WERI-Rb-1 (cell line): ENCODE data around the gene SPTBN2.

Experiments used
- DNase-seq: peaks from one replicate; pipeline ENCODE4 v3.0.0-alpha.2; 2020
- H3K27ac ChIP-seq: fragments of 250-450 bp; sonication (Bioruptor Pico); 2 replicates; pipeline ENCODE4 v1.5.1; 2020; ENCODE audit warnings: mild to moderate bottlenecking, moderate library complexity
- H3K27me3 ChIP-seq: fragments of 250-450 bp; sonication (Bioruptor Pico); 2 replicates; pipeline ENCODE4 v1.5.1; 2021; ENCODE audit warnings: mild to moderate bottlenecking, low read depth, moderate library complexity; ENCODE audit not compliant: insufficient read depth, severe bottlenecking
- H3K36me3 ChIP-seq: fragments of 250-450 bp; sonication (Bioruptor Pico); 2 replicates; pipeline ENCODE4 v1.5.1; 2020; ENCODE audit warnings: mild to moderate bottlenecking, moderate library complexity
- H3K4me3 ChIP-seq: 2 replicates; pipeline ENCODE4 v1.5.1; 2011; ENCODE audit warnings: low read depth, mild to moderate bottlenecking, control low read depth, low read length
- H3K9me3 ChIP-seq: fragments of 250-450 bp; sonication (Bioruptor Pico); 2 replicates; pipeline ENCODE4 v1.5.1; 2021; ENCODE audit warnings: mild to moderate bottlenecking, moderate library complexity; ENCODE audit not compliant: severe bottlenecking
- CTCF ChIP-seq: IDR thresholded peaks from 2 replicates; pipeline ENCODE4 v1.5.1; 2011; ENCODE audit warnings: low read depth, mild to moderate bottlenecking, control low read depth, inconsistent platforms, low read length

The SPTBN2 gene

GRCh38 chr11:66721939-66722338 lies 7.1 kb downstream of the SPTBN2 start:
- no peak overlapping the region for H3K27ac ChIP-seq
- H3K4me3 ChIP-seq, result no peak overlapping the region
- no peak for DNase-seq
- H3K27me3 ChIP-seq, result no peaks in the 10 kb centered on the region
- TF ChIP-seq CTCF, result no peak
- H3K9me3 ChIP-seq, result no peaks in the 10 kb centered on the region
- H3K36me3 ChIP-seq, result peaks cover 47% of the 10 kb centered on the region

GRCh38 chr11:66720899-66721470 lies 8.0 kb downstream of the SPTBN2 start:
- H3K4me3 ChIP-seq, result no peak overlapping the region
- H3K27me3 ChIP-seq, result no peaks in the 10 kb centered on the region
- no peaks in the 10 kb centered on the region for H3K9me3 ChIP-seq
- H3K36me3 ChIP-seq, result peaks cover 50% of the 10 kb centered on the region
- no peak overlapping the region for H3K27ac ChIP-seq
- TF ChIP-seq CTCF, result no peak
- no peak for DNase-seq

- no peaks in the 10 kb centered on the region for H3K9me3 ChIP-seq
- DNase-seq, result no peak
- no peaks in the 10 kb centered on the region for H3K27me3 ChIP-seq
- no peak for TF ChIP-seq CTCF
- H3K4me3 ChIP-seq, result no peak overlapping the region
- H3K36me3 ChIP-seq, result peaks cover 55% of the 10 kb centered on the region
- H3K27ac ChIP-seq, result no peak overlapping the region
Observed at GRCh38 chr11:66720223-66720898, 8.7 kb downstream of the SPTBN2 start.

GRCh38 chr11:66719111-66719872 lies 9.7 kb downstream of the SPTBN2 start:
- no peaks in the 10 kb centered on the region for H3K9me3 ChIP-seq
- TF ChIP-seq CTCF, result no peak
- H3K27ac ChIP-seq, result no peak overlapping the region
- no peak for DNase-seq
- no peak overlapping the region for H3K4me3 ChIP-seq
- peaks cover 59% of the 10 kb centered on the region for H3K36me3 ChIP-seq
- H3K27me3 ChIP-seq, result no peaks in the 10 kb centered on the region

- H3K9me3 ChIP-seq, result no peaks in the 10 kb centered on the region
- no peak overlapping the region for H3K4me3 ChIP-seq
- no peak overlapping the region for H3K27ac ChIP-seq
- H3K36me3 ChIP-seq, result peaks cover 67% of the 10 kb centered on the region
- no peaks in the 10 kb centered on the region for H3K27me3 ChIP-seq
- no peak for DNase-seq
- no peak for TF ChIP-seq CTCF
Observed at GRCh38 chr11:66718320-66718971, 10.6 kb downstream of the SPTBN2 start.
